HG03520 (cell line): ENCODE data around the gene NOL8.

Experiments
- ATAC-seq: cut with Tn5 transposase; IDR thresholded peaks from one replicate; pipeline ENCODE4 v1.9.1; 2021; ENCODE audit warnings: mild to moderate bottlenecking, moderate library complexity; ENCODE audit not compliant: unreplicated experiment

NOL8 gene

DNA sequence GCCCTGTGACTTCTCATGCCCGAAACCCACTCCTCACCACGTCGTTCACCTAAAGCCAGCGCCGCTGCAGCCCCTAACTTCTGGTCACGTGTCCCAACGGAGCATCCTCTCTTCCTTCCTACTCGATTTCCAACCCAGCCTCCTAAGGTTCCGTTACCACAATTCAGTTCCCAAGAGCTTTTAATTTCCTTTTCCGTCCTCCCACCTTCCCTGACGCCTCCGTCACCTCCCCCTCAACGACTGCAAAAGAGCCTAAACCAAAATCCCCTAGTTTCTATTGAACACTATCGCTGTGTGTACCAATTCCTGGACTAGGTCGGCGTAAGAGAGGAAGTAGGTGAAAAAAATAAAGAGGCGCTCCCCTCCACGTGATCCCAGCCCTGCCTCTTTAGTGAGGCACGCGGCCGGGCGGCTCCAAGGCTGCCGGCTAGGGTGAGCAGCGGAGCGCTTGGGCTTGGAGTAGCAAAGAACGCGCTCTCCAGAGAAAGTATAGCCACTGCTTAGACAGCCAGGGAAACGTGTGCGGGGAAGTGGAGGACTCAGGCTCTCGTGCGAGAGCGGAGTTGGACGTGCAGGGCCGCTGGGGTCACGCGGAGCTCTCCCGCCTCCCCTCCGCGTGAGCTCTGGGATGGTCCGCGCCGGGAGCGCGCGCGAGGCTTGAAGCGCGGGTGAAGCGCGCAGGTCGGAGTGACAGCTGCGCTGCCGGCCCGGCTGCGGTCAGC, at the start of gene NOL8, which contains the start of gene CENPP:
Gene NOL8, minus strand, starts transcription at position 82 of the 722 bp plus-strand sequence. CDS start 1,189 bp downstream, outside the sequence.
Gene CENPP, plus strand, starts transcription at position 685 of the 722 bp plus-strand sequence.
- peak; percentile 92 for ATAC-seq

DNA sequence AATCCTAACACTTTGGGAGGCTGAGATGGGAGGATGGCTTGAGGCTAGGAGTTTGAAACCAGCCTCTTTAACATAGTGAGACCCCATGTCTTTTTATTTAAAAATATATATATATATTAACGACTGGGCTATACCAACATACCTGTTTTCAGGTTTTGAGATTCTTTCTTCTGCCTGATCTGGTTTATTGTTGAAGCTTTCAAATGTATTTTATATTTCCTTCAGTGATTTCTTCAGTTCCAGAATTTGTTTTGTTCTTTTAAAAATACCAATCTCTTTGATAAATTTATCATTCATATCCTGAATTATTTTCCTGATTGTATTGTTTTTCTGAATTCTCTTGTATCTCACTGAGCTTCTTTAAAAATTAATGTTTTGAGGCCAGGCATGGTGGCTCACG, 48.0 kb upstream of the NOL8 start:
- no peak for ATAC-seq

DNA sequence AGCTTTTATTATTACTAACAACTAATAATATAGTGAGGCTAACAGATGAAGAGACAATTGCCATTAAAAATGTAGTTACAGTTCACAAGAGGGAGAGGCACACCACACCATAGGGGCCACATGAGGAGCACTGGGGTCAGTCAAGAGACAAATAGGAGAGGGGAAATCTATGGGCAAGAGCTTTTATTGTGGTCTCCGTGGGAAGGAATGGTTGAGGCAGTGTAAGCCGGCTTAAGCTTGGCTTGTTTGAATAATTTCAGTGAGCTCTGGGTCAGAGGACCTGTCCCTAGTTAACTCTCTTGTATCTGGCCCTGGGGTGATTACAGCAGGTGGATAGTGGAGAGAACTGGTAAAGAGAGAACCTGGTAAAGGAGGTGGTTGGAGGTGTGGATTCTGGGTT, 43.9 kb upstream of the NOL8 start:
- ATAC-seq: no peak

DNA sequence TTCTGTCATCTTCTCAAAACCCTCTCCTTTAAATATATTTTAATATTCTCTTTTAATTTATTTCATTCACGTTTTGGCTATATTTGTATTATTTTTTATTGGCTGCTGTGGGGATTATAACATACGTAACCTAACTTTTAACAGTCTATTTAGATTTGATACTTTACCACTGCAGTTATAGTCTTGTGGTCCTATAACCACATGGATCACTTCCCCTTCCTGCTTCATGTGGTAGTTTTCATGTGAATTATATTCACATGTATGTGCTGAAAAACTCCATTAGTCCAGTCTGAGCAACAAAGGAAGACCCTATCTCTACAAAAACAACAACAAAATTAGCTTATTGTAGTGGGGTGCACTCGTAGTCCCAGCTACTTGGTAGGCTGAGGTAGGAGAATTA, 34.9 kb upstream of the NOL8 start:
- no peak for ATAC-seq

DNA sequence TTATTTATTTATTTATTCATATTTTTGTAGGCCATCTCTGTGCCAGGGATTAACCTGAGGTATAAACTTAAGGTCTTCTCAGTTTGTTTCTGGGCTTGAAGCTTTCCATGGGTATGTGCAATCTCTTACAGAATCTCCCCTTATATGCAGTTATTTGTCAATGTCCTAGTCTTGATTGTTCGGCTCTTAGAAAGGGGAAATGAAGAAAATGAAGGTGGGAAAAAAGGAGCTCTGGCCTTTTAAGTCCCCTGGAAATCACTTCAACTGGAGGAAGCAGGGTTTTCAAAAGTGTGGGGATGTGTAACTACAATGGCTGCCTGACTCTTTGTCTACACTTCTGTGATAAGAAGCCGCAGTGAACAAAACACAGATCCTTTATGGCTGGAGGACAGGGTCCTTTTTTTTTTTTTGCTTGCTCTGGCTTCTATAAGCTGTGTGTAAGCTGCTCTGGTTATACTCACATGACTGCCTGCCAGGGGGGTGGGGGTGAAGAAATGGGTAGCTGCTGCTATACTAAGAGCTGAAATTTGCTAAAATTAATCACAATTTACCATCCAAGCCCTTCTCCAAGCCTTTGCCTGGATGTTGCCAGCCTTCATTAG, 34.3 kb upstream of the NOL8 start:
- no peak for ATAC-seq

DNA sequence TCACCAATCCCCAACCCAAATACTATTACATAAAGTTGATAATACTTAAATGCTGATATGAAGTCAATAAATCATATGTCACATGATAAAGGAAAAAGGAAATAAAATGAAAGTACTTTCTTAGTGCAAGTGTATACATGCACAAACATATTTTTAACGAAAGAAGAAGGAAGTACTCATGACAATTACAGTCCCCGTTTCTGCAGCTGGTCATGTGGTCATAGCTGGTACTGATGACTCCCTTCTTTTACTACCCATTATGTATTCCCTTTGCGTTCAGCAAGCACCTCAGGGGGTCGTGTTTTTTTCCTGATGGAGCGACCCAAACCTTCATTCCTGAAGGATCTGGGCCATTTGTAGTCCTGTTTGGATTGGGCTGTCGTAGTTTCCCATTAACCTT, 27.9 kb upstream of the NOL8 start:
- ATAC-seq: no peak

DNA sequence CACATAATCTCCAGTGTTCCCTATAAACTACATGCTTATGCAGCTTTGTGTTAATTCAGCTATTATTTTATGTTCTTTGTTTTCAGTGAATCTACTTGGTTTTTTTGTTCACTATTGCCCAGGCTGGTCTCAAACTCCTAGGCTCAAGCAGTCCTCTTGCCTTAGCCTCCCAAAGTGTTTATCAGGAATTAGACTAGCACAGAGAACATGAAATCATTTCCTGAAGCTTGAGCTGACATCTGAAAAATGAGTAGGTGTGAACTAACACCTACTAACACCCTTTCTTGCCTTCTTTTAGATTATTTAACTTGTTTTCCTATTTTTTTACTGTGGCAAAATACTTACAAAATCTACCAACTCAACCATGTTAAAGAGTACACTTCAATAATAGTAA, 25.6 kb upstream of the NOL8 start:
- no peak for ATAC-seq

DNA sequence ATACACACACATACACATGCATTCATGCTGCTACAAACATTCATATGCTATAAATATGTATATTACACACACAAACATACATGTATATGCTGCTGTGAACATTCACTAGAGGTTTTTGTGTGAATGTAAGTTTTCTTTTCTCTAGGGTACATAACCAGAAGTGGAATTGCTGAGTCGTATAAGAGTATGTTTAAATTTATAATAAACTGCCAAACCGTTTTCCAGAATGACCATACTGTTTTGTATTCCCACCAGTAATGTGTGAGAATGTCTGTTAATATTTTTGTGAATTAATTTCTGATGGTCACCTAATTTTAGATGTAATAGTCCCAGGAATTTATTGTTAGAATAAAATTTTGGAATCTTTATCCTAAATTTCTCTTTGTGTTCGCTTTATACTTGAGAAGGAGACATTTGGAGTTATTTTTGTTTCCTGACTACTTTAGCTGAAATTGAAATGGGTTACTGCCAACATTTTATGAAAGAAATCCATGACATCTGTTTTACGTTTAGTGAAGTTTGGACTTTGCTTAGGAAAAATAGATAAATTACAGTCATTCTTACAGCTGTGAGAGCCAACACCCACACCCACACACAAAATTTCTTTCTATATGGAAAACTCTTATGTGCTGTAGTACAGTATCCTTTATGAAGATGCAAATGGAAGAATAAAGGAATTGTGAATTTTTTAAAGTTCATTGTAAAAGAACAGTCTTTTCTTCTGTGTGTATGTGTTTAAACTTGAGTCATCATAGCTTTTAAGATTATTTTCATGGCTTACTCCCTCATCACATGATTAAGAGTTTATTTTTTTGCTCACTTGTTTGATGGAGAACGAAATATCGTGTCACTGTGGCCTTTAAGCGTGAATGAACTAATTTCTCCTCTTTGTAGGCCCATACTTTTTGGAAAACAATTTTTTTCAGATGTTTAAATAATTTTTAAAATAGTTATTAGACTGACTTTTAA, 24.9 kb upstream of the NOL8 start:
- no peak for ATAC-seq

DNA sequence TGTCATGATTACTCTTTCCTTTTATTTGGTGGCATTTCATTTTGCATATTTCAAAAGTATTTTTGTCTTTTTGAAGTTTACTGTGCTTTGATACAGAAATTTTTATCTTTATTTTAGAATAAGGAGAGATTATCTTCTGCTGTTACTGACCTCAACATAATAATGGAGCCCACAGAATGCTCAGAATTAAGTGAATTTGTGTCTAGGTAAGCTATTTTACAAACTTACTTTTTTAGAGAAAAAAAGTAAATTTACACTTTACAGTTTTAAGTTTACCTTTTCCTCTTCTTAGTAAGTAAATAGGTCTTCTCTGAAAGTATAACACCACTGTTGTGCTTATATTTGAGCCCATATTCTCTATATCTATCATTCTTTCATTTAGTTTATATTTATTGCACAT, 20.4 kb upstream of the NOL8 start:
- ATAC-seq: no peak

DNA sequence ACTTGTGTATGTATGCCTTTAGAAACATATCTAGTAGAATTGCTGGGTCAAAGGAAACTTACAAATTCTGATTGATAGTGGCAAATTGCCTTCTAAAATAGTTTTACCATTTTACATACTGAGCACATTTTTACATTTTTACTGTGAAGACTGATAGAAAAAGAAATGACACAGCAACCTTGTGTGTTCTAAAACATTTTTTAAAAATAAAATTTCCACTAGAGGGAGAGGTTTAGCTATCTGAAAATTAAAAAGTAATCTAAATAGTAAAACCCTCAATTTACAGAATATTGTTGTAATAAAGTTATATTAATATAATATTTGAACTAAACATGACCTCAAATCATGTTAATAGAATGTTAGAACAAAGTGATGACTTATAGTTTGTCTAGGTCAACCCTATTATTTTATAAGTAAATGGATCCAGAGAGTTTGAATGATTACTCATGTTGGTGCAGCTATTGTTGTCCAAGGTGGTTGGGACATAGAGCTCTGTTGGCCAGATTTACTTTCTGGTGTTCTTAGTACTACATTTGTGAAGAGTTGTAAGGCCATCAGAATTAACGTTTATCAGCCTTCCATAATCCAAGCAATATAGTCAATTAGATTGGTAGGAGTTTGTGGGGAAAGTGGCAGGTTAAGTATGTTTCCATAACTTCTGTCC, 17.8 kb upstream of the NOL8 start:
- ATAC-seq: no peak

DNA sequence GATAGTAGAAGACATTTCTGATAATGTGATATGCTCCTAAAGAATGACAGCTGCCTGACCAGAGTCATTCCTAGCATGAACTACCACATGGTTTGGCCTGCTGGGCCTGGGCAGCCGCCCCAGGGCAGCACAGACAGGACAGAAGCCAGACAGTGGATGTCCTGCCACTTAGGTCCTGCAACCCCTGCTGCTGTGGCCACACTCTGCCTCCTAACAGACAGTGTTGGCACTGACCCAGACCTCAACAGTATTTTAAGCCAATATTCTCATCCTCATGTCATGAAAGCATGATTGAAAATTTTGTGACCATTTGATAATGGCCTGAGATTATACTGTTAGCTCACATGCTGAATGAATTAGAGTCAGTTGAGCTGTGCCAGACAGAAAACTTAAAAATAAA, 16.4 kb upstream of the NOL8 start:
- ATAC-seq: no peak

DNA sequence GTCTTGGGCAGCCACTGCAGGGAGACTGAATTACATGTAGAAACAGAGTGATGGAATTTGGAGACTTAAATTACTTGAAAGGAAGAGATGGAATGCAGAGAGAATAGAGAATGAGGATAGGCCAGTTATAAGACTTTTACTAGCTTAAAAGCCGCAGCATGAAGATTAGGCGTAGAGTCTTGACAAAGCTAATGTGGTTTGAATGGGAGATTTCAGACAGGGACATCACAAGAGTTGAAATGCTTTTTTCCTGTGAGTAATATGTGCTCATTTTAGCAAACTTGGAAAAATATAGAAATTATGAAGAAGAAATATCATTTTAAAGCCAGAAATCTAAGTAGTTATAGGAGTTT, 8.1 kb upstream of the NOL8 start:
- no peak for ATAC-seq

DNA sequence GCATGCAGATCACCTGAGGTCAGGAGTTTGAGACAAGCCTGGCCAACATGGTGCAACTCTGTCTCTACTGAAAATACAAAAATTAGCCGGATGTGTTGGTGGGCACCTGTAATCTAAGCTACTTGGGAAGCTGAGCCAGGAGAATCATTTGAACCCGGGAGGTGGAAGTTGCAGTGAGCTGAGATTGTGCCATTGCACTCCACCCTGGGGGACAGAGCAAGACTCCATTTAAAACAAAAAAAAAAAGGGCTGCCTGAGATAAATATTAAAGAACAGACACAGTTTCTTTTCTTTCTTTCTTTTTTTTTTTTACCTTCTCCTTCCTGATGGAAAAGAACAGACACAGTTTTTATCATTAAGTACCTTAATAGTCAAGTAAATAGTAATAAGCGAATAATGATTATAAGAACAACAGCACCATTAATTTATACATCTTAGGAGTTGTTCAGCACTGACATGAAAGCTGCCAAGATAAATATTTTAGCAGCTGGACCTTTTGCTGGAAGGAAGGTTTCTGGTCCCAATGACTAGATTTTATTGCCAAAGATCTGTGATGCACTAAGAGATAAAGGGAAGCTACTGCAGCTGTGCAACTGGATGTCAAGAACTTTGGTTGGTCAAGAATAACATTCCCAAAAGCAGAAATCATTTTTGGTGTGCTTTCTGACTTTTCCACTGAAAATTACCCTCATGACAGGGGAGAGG, 7.6 kb upstream of the NOL8 start:
- no peak for ATAC-seq

DNA sequence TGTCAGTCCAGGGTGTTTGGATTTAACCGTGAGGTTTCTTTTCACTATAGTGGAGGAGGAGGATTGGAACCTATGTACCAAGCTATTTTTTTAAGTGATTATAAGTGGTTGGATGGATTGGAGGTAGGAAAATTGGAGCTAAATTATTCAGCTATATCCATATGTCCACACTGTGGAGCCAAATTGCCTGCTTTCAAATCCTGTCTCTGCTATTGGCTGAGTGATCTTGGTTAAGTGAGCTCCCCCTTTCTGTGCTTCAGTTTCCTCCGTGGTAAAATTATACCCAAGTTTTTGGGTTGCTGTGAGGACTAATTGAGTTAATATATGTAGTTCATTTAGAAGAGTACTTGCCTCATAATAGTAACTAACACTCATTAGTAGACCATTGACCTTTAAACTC, 3.1 kb upstream of the NOL8 start:
- no peak for ATAC-seq

DNA sequence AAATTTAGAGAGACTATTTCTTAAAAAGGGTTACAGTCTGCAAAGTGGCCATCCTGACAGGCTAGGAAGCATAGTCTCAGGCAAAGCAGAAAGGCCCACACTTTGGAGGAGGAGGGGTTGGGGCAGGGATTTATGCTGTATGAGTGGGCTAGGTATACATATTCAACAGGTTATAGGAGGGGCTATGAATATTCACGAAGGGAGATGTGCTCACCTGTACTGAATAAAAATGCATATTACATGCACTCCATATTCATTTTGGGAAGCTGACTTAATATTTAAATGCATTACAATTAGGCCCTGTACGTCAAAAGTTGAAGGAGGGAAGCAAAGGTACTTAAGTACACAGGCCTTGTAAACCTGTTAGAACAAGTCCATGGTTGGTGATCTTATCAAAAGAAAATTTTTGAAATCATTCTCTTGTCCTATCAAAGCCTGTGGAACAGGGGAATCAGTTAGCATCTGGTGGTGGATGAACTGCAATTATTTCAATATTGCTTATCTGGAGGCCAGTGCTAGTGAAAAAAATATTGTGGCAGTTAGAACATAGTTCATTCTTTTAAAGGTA, 2.2 kb upstream of the NOL8 start:
- ATAC-seq: no peak

DNA sequence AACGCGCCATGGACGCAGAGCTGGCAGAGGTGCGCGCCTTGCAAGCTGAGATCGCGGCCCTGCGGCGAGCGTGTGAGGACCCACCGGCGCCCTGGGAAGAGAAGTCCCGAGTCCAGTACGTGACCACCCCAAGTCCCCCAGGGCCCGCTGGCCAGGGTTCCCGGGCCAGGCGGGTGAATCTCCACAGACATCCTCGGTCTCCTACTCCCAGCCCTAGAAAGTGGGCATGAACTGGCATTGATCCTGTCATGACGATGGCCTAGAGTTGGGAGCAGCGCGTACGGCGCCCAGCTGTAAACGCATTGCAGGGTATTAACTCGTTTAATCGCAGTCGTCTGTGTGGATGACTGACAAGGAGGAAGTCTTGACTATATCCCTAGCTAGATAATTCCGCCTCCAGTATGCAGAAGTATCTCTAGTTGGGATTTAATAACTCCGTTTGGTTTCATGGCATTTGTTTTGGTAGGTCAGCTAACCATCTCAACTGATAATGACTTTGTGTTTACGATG, 896 bp upstream of the NOL8 start:
- ATAC-seq: no peak

DNA sequence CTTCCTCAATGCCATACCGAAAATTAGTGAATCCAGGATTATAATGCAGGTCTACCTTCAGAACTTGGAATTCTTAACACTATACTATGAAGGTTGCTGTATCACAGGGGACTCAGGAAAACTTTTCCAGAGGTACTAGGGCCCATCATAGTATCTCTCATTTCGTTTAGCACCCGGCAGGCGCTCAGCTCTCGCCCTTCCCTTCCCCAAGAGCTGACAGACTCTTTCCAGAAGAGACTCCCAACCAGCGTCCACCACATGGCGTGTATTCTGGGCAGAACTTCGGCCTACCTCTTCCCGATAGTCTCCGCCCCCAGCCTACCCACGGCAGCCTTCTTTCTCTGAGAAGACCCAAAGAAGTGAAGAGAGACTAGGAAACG, 271 bp downstream of the NOL8 start:
- ATAC-seq: no peak

DNA sequence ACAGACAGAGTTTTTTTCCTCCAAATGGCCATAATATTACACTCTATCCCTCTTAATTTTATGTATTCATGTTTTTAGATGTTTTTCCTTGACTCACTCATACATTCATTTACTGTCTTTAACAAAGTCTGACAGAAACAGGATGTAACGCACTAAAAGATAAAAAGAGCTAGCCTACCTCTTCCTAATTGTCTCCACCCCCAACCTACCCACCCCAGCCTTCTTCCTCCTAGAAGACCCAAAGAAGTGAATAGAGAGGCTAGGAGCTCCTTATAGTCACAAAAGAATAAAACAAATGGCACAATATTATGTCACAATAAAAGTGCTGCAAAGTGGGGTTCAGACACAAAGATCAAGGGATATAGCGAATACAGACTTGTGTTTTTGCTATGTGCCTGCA, 719 bp downstream of the NOL8 start:
- ATAC-seq: no peak

DNA sequence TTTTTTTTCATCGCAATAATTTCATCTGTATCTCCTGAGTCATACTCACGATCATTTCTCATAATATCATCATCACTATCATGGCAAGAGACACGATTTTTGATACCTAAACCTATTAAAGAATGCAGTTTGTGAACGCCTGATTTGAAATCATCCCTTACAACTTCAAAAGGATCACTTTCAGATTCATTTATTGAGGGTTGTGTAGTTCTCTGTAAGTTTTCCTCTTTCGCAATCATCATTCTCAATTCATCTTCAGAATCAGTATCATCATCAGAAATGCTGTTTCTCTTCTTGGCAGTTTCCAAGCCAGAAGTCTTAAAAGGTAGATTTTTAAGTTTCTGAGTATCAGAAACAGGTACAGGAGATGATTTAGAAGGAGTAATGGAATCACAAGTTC, 9.7 kb downstream of the NOL8 start:
- no peak for ATAC-seq

DNA sequence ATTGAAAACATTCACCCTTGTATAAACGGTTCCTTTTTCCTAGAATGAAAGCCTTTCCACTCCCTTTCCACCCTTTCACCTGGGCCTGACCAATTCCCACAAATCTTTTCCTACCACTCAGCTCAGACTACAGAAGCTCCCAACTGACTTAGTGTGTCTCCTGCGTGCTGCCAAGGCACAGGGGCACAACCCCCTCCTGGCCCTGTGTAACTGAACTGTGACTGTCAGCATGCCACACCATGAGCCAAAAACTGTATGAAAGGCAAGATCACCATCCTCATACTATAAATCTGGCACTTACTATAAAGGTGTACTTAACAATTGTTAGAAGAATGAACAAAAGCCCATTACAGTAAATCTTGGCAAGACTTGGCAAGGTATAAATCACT, 11.5 kb downstream of the NOL8 start:
- no peak for ATAC-seq
